NCI-H748 (cell line): ENCODE measurements around the gene CYB5R4.

Experiments used
- DNase-seq: peaks from one replicate; lab custom pipeline; 2025; ENCODE audit not compliant: unreplicated experiment; lab: John Stamatoyannopoulos, UW

The CYB5R4 gene, protein sequence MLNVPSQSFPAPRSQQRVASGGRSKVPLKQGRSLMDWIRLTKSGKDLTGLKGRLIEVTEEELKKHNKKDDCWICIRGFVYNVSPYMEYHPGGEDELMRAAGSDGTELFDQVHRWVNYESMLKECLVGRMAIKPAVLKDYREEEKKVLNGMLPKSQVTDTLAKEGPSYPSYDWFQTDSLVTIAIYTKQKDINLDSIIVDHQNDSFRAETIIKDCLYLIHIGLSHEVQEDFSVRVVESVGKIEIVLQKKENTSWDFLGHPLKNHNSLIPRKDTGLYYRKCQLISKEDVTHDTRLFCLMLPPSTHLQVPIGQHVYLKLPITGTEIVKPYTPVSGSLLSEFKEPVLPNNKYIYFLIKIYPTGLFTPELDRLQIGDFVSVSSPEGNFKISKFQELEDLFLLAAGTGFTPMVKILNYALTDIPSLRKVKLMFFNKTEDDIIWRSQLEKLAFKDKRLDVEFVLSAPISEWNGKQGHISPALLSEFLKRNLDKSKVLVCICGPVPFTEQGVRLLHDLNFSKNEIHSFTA

DNA sequence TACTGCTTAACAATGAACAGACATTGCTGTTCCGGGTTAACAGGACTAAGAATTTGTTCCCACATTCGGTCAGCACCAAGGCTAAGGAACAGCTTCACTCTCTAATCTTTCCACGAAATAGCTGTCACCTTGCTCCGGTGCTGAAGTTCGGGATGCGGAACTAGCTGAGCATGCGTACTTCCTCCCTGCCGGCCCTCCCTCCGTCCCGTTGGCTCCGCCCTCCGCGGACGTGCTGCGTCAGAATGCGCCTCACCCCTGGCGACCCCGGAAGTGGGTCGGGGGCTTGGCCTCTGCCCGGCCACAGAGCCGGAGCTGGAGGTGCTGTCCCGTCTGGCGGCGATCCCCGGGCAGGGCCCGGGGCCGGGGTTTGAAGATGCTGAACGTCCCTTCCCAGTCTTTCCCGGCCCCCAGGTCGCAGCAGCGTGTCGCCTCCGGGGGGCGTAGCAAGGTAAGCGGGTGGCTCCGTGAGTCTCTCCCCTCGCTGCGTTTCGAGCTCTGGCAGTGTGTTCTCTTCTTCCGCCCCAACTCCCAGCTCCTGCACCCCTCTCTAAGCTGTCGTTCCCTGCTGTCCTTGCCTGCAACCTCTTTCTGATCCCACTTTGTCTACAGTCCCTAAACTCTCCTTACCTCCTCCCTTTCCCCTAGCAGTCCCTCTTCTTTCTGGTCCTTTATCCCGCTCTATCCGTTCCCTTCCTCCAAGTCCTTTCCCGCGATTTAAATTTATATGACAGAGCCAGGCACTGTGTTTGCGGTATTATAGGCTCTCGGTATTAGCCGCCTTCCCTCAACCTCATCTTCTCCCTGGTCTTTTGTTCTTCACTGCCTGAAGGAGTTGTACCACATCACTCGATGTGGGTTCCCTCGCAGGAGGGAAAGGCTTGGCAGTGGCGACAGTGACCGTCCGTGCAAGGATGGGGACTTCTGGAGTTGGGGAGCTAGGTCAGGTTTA, at the start of gene CYB5R4:
CYB5R4 (plus strand) TSS at position 280 of the 949 bp plus-strand sequence; CDS start at position 374, 94 bp downstream.
- peak; percentile 94 for DNase-seq

DNA sequence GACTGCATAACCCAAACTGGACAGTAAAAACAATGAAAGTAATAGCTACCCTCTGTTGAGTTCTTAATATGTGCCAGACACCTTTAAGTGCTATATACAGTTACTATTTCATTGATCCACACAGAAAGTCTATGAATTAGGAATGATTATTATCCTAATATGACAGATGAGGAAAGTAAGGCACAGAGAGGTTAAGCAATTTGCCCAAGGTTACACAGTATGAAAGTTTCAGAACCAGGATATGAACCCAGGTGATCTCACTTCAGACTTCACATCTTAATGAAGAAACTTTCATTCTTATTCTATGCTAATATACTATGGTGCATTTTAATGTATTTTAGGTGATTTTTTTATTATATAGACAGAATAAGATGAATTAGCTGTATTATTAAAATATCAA, 46.9 kb upstream of the CYB5R4 start:
- no peak for DNase-seq

DNA sequence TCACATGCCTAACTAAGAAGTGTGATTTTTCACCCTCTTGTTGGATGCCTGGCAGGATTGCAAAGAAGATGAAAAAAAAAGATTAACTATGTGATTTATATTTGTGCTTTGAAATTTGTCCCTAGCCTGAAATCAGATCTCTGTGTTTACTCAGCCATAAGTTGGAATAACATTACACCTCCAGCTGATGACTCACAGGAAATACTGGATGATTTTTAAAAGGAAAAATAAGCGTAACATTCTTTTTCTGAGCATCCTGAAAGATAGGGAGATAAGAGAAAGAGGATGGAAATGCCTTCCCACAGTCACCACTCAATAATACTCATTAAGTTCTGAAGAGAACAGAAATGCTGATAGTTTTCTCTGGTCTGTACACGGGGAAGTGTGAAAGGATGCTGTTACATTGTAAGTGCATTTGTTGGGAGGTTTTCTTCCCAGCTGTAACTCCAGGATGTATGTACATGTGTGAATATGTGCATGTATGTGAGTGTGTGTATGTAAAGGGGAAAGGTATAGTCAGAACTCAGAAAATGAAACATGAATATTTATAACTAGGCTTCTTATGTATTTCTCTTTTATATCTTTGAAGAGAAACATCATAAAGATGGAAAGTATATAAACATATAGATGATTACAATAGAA, 43.7 kb upstream of the CYB5R4 start:
- no peak for DNase-seq

DNA sequence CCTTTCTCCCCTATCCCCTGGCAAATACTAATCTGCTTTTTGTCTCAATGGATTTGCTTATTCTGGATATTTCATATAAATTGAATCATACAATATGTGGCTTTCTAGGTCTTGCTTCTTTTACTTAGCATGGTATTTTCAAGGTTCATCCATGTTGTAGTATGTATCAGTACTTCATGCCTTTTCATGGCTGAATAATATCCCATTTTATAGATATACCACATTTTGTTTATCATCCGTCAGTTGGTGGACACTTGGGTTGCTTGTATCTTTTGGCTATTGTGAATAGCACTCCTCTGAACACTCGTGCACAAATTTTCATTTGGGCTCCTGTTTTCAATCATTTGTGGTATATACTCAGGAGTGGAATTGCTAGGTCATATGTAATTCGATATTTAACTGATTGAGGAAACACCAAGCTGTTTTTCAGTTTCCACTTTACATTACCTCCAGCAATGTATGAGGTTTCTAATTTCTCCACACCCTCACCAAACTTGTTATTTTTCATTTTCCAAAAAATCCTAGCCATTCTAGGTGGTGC, 36.8 kb upstream of the CYB5R4 start:
- no peak for DNase-seq

DNA sequence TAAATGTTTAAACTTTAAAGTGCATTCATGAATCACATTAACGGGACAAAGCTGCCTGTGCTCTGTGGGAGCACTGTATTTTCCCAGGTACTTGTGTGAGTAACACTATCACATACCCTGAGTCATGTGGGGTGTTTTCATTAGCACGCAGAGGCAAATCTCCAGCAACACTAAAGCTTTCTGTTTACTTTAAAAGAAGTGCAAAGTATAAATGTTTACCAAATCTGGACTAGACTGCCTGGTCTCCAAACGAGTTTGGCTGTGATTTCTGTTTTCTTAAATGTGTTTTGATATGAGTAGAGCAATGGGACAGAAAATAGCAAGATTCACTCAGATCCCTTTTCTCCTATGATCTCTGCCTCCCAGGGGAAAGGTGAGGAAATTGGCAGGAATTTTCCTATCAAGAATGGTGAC, 35.1 kb upstream of the CYB5R4 start:
- DNase-seq = no peak

DNA sequence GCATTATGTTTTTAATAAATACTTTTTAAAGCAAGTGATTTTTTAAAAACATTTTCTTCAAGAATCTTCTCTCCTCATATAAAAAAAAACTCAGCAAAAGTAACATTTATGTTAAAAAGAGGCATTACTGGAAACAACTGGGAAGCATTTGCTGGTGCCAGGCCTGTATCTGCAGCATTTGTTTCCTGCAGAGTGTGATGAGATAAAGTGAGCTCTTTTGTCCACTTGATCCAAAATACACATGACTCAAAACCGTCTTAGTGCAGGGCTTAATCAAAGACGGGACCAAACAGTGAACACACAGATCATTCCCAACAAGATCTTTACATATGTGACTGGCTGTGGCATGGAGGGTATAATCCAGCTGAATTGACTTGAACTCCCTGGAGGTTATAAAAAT, 34.7 kb upstream of the CYB5R4 start:
- no peak for DNase-seq

DNA sequence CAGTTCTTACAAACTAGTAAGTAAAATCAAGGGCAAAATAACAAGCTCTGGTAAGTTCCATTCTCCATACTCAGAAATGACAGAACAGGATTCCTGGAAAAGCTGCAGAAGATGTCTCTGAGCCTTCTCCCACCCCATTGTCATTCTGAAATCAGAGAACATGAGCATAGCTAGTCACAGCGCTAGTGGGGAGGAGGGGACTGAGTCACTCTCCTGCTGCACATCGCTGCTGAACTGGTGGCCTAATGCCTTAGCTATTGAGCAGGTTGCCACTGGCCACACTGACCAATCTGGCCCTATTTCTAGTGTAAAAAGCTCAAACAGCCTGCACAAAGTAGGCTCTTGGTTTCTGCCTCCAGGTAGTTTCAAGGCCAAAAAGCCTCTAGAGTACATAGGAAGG, 32.4 kb upstream of the CYB5R4 start:
- no peak for DNase-seq

DNA sequence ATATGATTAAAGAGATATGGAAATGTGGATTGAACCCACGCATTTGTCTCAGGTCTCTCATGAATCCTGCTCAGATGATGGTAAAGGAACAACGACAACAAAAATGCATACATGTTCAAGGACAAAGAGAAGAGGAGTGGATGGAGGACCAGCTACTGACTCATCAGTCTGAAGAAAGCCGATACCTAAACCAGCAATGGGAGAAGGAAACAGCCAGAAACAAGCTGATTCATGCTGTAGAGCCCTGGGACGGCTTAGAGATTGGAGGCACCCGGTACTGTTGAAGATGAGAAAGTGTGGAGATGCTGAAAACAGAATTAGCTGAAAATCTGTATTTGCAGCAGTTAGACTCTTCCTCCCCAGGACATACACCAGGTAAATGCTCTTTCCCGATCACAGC, 20.8 kb upstream of the CYB5R4 start:
- no peak for DNase-seq

DNA sequence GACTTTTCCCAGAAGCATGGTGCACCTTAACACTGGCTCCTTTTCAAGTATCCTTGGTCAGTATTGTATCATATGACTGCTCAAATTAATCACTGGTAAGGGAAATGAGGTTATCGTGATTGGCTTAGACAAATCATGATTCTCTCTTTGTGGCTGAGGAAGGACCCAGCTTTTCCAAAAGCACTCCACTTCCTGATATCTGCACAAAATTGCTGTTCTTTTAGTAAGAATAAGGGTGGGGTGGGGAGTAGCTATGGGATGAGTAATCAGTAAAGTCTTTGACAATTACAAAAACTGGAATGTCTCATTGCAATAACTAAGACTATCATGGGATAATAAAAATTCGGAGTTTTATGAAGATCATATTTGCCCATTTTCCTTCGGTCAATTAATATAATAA, 15.3 kb upstream of the CYB5R4 start:
- no peak for DNase-seq

DNA sequence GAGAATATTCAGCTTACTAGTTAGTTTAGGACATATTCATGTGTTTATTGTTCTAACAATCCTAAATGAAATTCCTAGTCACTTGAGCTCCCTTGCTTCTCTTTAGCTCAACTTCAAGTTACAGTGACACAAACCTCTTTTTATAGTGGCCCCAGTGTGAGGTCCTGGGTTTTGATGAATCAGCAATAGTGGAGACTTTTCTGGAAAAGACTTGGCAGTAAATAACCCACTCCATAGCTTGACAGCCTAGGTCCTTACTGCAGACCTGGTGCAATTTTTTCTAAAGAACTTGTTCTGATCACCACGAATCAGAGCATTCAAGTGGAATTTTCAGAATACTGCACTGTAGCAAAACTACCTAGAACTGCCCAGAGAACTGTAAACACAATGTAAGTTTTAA, 13.2 kb upstream of the CYB5R4 start:
- no peak for DNase-seq

DNA sequence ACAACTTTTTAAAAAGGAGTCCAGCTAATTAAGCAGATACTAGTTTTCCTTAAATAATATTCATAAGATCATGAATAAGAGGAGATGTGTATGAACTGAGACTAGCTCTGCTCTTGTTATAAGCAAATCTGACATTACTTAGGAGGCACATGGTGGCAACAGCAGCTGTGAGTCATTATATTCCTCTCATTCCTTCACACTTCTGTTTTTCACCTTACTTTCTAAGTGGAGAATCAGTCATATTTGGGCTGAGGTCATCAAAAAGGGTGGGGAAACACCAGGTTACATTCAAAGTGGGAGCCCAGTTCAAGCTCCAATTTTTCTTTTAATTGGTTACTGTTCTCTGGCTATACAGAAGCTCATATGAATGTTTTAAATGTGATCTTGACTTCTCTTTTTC, 12.3 kb upstream of the CYB5R4 start:
- DNase-seq = no peak

DNA sequence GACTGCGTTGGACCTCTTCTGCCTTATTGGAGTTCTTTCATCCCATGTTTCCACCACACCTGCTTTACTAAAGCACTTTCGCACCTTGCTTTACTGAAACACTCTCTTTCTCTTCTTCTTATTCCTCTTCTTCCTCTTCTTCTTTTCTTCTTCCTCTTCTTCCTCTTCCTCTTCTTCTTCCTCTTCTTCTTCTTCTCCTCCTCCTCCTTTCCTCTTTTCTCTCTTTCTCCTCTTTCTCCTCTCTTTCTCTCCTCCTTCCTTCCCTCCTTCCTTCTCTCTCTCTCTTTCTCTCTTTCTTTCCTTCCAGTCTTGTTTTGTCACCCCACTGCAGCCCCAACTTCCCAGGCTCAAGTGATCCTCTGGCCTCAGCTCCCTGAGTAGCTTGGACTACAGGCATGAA, 10.4 kb upstream of the CYB5R4 start:
- no peak for DNase-seq

DNA sequence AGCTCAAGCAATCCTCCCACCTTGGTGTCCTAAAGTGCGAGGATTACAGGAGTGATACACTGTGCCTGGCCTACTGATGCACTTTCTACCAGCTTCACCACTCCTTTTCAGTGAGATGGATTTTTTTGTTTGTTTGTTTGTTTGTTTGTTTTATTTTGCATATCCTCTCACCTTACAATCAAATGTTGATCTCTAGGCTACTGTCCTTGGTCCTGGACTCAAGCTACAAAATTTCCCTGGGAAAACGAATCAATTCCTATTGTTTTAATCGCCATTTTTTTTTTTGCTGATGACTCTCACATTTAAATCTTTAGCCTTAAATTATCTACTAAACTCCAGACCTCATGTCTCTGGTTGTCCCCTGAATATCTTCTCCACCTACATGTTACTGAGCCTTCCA, 9.9 kb upstream of the CYB5R4 start:
- DNase-seq = no peak

DNA sequence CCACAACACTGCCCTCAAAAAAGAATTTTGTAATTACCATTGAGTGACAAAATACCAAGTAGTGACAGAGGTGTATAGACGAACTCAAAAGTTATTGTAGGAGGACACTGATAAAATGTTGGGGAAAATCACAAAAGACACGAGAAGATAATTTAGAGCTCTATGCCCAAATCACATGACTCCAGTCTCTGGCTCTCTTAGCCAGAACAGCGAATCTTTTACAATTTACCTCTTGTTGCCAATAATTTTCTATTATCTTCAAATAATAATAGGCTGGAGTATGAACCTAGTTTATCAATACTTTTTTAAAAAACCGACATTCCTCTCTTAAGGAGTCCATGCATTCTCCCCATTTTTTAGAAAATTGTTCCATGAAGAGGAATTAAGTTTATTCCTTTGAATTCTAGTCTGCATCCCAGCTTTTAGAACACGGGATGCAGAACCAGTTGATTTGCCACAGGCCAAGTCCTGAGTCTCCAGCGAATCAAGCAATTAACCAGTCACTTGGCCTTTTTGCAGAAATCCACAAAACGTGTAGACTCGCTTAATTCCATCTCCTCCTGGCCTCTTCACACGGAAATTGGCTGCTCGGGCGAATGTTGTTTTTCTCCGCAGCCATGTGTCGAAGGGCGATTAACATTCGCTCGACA, 6.8 kb upstream of the CYB5R4 start:
- peak; percentile 73 for DNase-seq

DNA sequence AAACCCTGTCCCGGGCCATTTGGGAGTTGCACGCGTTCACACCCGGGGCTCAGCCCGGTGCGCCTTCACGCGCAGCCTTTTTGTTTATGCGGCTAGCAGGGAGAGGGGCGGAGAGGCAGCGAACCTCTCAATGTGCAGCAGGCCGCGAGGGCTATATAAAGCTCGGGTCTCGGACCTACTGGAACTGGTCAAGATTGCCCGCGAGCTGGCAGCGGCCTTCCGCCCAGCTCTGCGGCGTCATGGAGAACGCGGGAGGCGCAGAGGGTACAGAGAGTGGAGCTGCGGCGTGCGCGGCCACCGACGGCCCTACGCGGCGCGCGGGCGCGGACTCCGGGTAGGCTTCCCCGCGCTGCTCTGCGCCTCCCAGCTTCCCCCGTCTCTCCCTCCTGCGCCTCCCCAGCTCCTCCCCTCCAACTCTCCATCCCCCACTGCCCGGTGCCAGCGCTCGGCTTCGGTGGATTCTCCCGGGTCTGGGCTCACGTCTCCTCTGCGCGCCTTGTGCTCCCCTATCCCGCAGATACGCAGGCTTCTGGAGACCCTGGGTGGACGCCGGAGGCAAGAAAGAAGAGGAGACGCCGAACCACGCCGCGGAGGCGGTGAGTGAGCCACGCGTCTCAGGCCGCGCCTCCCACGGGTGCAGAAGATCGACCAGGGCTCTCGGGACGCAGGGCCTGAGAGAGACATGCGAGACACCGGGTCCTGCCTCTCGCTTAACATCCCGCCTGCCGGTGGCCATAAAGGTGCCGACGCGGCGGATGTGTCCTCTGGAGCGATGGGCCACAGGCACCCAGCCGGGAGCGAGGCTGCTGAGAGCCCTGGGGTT, 6.1 kb upstream of the CYB5R4 start, which contains the start of gene RIPPLY2:
RIPPLY2 (plus strand) TSS at position 183 of the 823 bp plus-strand sequence; CDS start at position 240, 57 bp downstream.
- DNase-seq = peak; percentile 87

DNA sequence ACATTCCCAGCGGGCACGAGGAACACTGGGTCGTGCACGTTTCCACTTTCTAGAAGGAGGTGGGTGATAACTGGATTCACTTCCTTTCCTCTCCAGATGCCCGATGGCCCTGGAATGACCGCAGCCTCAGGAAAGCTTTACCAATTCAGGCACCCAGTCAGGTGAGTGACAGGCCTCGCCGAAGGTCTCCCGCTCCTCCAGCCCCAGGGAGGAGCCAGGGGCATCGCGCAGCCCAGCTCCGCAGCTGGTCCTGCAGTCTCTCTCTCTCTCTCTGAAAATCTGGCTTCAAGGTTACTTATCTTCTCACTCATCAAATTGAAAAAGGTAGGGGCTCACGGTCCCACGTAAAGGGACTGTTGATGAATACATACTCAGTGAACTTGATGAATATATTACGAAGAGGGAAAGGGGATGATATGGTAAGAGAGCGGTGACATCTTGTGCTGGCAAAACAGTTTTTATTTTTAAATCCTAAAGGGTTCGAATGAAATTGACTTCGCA, 5.4 kb upstream of the CYB5R4 start:
- peak; percentile 82 for DNase-seq

DNA sequence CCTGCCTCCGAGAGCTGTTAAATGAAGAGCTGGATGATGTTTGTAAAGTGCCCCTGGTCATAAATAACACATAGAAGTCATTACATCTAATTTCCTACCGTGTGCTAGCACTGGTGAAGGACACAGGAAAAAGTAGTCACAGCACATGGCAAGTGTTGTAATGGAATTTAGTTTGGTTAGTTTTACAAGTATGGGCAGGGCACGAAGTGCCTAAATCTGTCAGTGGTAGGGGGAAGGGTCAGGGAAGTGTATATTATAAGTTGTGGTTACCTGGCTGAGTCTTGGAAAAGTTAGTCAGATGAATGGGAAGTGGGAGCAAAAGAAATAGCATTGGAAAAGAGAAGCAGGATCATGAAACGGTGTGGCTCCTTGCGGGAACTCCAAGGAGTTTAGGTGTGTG, 4.7 kb upstream of the CYB5R4 start:
- no peak for DNase-seq

DNA sequence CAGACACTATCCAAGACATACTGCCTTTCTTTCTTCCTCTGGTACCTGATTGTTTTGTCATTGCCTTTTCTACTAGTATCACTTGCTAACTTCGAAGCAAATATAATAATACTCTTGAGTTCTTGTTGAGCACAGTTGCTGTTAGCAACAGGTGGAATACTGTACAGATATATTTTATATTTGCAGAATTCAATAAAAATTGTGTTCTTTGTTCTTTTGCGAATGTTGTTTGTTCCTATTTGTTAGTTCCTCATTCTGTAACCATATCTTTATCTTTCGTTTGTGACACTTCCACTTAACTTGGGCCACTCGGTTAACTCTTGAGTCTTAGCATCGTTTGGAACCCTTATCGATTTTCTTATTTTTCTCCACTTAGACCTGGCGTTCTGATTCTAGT, 868 bp downstream of the CYB5R4 start:
- DNase-seq = no peak

DNA sequence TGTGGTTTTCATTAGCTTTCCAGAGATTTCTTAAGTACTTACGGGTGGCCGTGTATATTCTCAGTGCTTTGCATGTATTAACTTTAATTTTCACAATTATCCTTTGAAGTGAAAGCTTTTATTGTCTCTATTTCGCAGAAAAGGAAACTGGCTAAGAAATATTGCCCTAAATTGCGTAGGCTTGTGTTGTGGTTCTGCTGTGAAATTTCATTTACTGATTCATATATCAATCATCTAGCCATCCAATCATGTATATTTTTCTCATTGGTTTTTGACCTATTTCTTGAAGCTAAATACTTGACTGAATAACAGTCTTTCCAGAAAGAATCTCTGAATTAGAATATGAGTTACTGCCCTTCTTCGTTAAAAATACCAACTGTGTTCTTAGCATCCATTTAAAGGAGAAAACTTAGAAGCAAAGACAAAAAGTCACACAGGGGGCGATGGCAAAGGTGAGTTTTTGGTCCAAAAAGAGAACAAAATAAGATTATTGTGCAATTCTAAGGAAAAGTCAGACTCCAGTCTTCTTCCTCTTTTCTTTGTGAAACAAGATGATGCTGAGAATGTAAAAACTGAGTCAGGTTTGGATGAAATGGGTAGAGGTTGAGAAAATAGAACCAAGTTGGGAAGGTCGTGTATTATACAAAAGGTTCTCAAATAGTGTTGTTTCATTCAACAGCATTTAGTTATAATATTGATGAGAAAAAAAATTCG, 1.4 kb downstream of the CYB5R4 start:
- no peak for DNase-seq
